Neural progenitor cell (in vitro differentiated cells): ENCODE results near the gene RNGTT. TPM values are rescaled to one million over a fixed set of nuclear protein-coding genes. Genes with fewer than 3 reads are reported as not detected.
"Not testable (repeated sequence)": the region's sequence is repeated elsewhere in the genome, so short reads cannot be mapped to it uniquely, and the experiment has no call there.

Source experiments
- DNase-seq: peaks from one replicate; pipeline ENCODE4 v3.0.0-alpha.2; 2016; ENCODE audit warnings: low spot score
- H2AFZ ChIP-seq: fragments of 200-600 bp; sonication (generic); replicated peaks from 2 replicates; pipeline ENCODE4 v1.6.1; 2016; ENCODE audit warnings: antibody characterized with exemption
- H3F3A ChIP-seq: fragments of 200-600 bp; sonication (generic); 2 replicates; pipeline ENCODE4 v1.6.1; 2016; ENCODE audit warnings: antibody characterized with exemption, low read depth
- H3K27ac ChIP-seq: fragments of 200-600 bp; sonication (generic); 2 replicates; pipeline ENCODE4 v1.5.1; 2016; ENCODE audit warnings: mild to moderate bottlenecking
- H3K27me3 ChIP-seq: fragments of 200-600 bp; sonication (generic); 2 replicates; pipeline ENCODE4 v1.6.1; 2016; ENCODE audit warnings: mild to moderate bottlenecking, moderate library complexity
- H3K36me3 ChIP-seq: fragments of 200-600 bp; sonication (generic); 2 replicates; pipeline ENCODE4 v1.5.1; 2016
- H3K4me1 ChIP-seq: fragments of 200-600 bp; sonication (generic); 2 replicates; pipeline ENCODE4 v1.6.1; 2016; ENCODE audit warnings: mixed run types
- H3K4me2 ChIP-seq: fragments of 200-600 bp; sonication (generic); 2 replicates; pipeline ENCODE4 v1.6.1; 2016
- H3K4me3 ChIP-seq: fragments of 200-600 bp; sonication (generic); 2 replicates; pipeline ENCODE4 v1.5.1; 2016
- H3K79me2 ChIP-seq: fragments of 200-600 bp; sonication (generic); 2 replicates; pipeline ENCODE4 v1.6.1; 2016; ENCODE audit warnings: low read depth
- H3K9ac ChIP-seq: fragments of 200-600 bp; sonication (generic); 2 replicates; pipeline ENCODE4 v1.6.1; 2016
- H3K9me3 ChIP-seq: fragments of 200-600 bp; sonication (generic); 2 replicates; pipeline ENCODE4 v1.5.1; 2016; ENCODE audit warnings: low read depth
- H4K20me1 ChIP-seq: fragments of 200-600 bp; sonication (generic); 2 replicates; pipeline ENCODE4 v1.6.1; 2016; ENCODE audit warnings: low read depth
- H3K27ac Mint-ChIP-seq: 3 replicates; pipeline ENCODE4 v1.8.0; 2021; ENCODE audit warnings: mixed read lengths
- H3K27me3 Mint-ChIP-seq: 2 replicates; pipeline ENCODE4 v1.8.0; 2022; ENCODE audit warnings: low read depth, mild to moderate bottlenecking, inconsistent platforms, moderate library complexity, mixed read lengths; ENCODE audit not compliant: insufficient read depth
- H3K36me3 Mint-ChIP-seq: 3 replicates; pipeline ENCODE4 v1.8.0; 2021; ENCODE audit warnings: mixed read lengths
- H3K4me1 Mint-ChIP-seq: 3 replicates; pipeline ENCODE4 v1.8.0; 2021; ENCODE audit warnings: mixed read lengths
- H3K4me3 Mint-ChIP-seq: 3 replicates; pipeline ENCODE4 v1.8.0; 2021; ENCODE audit warnings: mild to moderate bottlenecking, moderate library complexity, mixed read lengths
- H3K9me3 Mint-ChIP-seq: 3 replicates; pipeline ENCODE4 v1.8.0; 2020; ENCODE audit warnings: mixed read lengths
- CTCF ChIP-seq: fragments of 200-600 bp; sonication (generic); IDR thresholded peaks from 2 replicates; pipeline ENCODE4 v1.5.1; 2017; ENCODE audit warnings: antibody characterized with exemption, mild to moderate bottlenecking
- EZH2 ChIP-seq: fragments of 200-600 bp; sonication (generic); IDR thresholded peaks from 2 replicates; pipeline ENCODE4 v1.6.1; 2017; ENCODE audit warnings: antibody characterized with exemption, mild to moderate bottlenecking, moderate library complexity
- EZH2phosphoT487 ChIP-seq: fragments of 200-600 bp; sonication (generic); IDR thresholded peaks from 2 replicates; pipeline ENCODE4 v1.6.1; 2017; ENCODE audit warnings: antibody characterized with exemption
- total RNA-seq: library from RNA; depleted of rRNA; stranded (reverse); fragments of >200 nt; gene quantifications from 2 replicates; pipeline ENCODE4 v1.2.3, GENCODE V29; 2015; ENCODE audit warnings: low replicate concordance

RNGTT gene
- total RNA-seq, 1 donor from 2014 or later: 71.7 TPM

DNA sequence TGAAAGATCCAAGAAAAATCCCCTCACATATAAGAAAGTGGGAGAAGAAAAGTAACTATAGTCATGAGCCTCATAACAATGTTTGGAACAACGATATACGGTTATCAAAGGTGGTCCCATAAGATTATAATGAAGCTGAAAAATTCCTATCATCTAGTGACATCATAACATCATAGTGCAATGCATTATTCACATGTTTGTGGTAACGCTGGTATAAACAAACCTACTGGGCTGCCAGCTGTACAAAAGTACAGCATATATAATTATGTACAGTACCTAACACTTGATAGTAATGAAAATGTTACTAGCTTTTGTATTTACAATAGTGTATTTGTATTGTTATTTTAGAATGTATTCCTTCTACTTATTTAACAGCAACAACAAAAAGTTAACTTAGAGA lies 240.7 kb downstream of the RNGTT start:
- no peaks in the 10 kb centered on the region for H3K9me3 ChIP-seq
- Mint-ChIP-seq H3K4me3 (no peak overlapping the region), H3K27ac (no peak overlapping the region), H3K27me3 (peaks cover 2% of the 10 kb centered on the region), H3K9me3 (no peaks in the 10 kb centered on the region), H3K36me3 (peaks cover 7% of the 10 kb centered on the region), H3K4me1 (peaks cover 4% of the 10 kb centered on the region)
- H4K20me1 ChIP-seq: no peaks in the 10 kb centered on the region
- no peak for DNase-seq
- no peak overlapping the region for H3K4me2 ChIP-seq
- peaks cover 20% of the 10 kb centered on the region for H3K4me1 ChIP-seq
- H3K27me3 ChIP-seq: no peaks in the 10 kb centered on the region
- peaks cover 3% of the 10 kb centered on the region for H3K79me2 ChIP-seq
- H3K4me3 ChIP-seq: no peak overlapping the region
- H3K9ac ChIP-seq: no peak overlapping the region
- H3K27ac ChIP-seq: no peak overlapping the region
- peaks cover 18% of the 10 kb centered on the region for H3F3A ChIP-seq
- H3K36me3 ChIP-seq: no peaks in the 10 kb centered on the region
- TF ChIP-seq EZH2phosphoT487: no peak
- TF ChIP-seq CTCF: no peak
- TF ChIP-seq EZH2: no peak
- no peak overlapping the region for H2AFZ ChIP-seq

- not testable (repeated sequence) for H4K20me1 ChIP-seq, H2AFZ ChIP-seq, H3K36me3 Mint-ChIP-seq, H3K4me1 Mint-ChIP-seq, DNase-seq, H3K4me3 Mint-ChIP-seq, H3K36me3 ChIP-seq, H3K9me3 ChIP-seq, H3K9ac ChIP-seq, H3F3A ChIP-seq, H3K4me3 ChIP-seq, H3K27me3 Mint-ChIP-seq, H3K79me2 ChIP-seq, H3K27me3 ChIP-seq, H3K4me1 ChIP-seq, H3K27ac ChIP-seq, H3K4me2 ChIP-seq, H3K27ac Mint-ChIP-seq, H3K9me3 Mint-ChIP-seq
Observed at GRCh38 chr6:88716399-88716798, 247.0 kb downstream of the RNGTT start.

DNA sequence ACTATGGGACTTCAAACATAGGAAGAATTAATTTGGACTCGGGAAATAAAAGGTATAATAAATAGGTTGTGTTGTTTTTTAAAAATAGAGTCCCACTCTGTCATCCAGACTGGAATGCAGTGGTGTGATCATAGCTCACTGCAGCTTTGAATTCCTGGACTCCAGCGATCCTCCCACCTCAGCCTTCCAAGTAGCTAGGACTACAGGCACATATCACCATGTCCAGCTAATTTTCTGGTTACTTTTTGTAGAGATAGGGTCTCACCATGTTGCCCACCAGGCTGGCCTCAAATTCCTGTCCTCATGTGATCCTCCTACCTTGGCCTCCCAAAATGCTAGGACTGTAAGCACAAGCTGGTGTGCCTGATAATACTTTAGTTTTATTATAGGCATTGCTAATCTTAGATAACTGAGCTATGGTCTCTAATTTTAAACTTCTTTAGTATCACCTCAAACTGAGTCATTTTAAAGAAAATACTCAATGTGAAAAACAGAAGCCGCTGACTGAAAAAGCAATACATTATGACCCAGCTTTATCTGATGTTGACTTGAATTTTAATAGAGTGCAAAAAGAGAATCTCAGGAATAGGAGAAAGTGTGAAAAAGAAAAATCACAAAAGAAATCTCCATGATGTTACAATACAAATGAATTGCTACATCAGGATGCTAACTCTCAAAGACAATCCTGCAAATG lies 251.0 kb downstream of the RNGTT start:
- H3F3A ChIP-seq: no peaks in the 10 kb centered on the region
- H3K4me3 ChIP-seq: no peak overlapping the region
- no peak overlapping the region for H3K4me2 ChIP-seq
- no peaks in the 10 kb centered on the region for H3K4me1 ChIP-seq
- H3K27me3 ChIP-seq: no peaks in the 10 kb centered on the region
- DNase-seq: no peak
- no peaks in the 10 kb centered on the region for H3K79me2 ChIP-seq
- H3K36me3 ChIP-seq: no peaks in the 10 kb centered on the region
- Mint-ChIP-seq H3K9me3 (peaks cover 4% of the 10 kb centered on the region), H3K4me3 (no peak overlapping the region), H3K27me3 (peaks cover 4% of the 10 kb centered on the region), H3K27ac (no peak overlapping the region), H3K4me1 (peaks cover 2% of the 10 kb centered on the region), H3K36me3 (peaks cover 2% of the 10 kb centered on the region)
- TF ChIP-seq EZH2: no peak
- no peak for TF ChIP-seq EZH2phosphoT487
- no peak for TF ChIP-seq CTCF
- H3K9me3 ChIP-seq: no peaks in the 10 kb centered on the region
- H4K20me1 ChIP-seq: no peaks in the 10 kb centered on the region
- no peak overlapping the region for H2AFZ ChIP-seq
- no peak overlapping the region for H3K27ac ChIP-seq
- H3K9ac ChIP-seq: no peak overlapping the region

DNA sequence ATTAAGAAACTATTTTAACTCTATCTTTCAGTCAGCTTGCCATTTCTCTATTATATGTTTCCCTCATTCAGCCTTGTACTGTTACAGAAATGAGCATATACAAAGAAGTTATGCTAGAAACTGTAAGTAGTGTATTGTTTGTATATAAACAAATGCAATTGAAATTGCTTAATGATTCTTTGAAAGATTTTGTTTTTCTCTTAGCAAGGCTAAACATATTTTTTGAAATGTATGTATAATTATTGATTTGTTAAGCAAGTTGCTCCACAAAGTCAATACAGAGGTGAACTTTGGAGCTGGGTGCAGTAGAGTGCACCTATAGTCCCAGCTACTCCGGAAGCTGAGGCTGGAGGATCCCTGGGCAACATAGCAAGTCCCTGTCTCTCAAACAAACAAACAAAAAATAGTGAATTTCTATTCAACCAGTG lies 253.6 kb downstream of the RNGTT start:
- Mint-ChIP-seq H3K4me1 (peaks cover 2% of the 10 kb centered on the region), H3K4me3 (no peak overlapping the region), H3K27ac (no peak overlapping the region), H3K36me3 (no peaks in the 10 kb centered on the region), H3K27me3 (peaks cover 4% of the 10 kb centered on the region), H3K9me3 (peaks cover 2% of the 10 kb centered on the region)
- no peaks in the 10 kb centered on the region for H4K20me1 ChIP-seq
- no peak for TF ChIP-seq CTCF
- H3K4me1 ChIP-seq: no peaks in the 10 kb centered on the region
- no peaks in the 10 kb centered on the region for H3K9me3 ChIP-seq
- no peaks in the 10 kb centered on the region for H3K27me3 ChIP-seq
- no peaks in the 10 kb centered on the region for H3F3A ChIP-seq
- no peak for DNase-seq
- no peak overlapping the region for H3K4me3 ChIP-seq
- no peaks in the 10 kb centered on the region for H3K79me2 ChIP-seq
- H3K4me2 ChIP-seq: no peak overlapping the region
- H3K9ac ChIP-seq: no peak overlapping the region
- H3K36me3 ChIP-seq: no peaks in the 10 kb centered on the region
- no peak overlapping the region for H3K27ac ChIP-seq
- no peak overlapping the region for H2AFZ ChIP-seq
